GM19240 (cell line): ENCODE data around the gene CLEC4E.
"Not testable (repeated sequence)": the region's sequence is repeated elsewhere in the genome, so short reads cannot be mapped to it uniquely, and the experiment has no call there.

ENCODE experiments used
- DNase-seq: peaks from one replicate; pipeline ENCODE4 v3.0.0; 2011; ENCODE audit warnings: low spot score; ENCODE audit not compliant: insufficient read length

The CLEC4E gene

GRCh38 chr12:8541562-8541961 lies 857 bp upstream of the CLEC4E start:
- no peak for DNase-seq

- not testable (repeated sequence) for DNase-seq
Observed at GRCh38 chr12:8537820-8538219, 2.9 kb downstream of the CLEC4E start.

- DNase-seq, result no peak
Observed at GRCh38 chr12:8532045-8532444, 8.7 kb downstream of the CLEC4E start.

GRCh38 chr12:8527250-8528130 lies 13.2 kb downstream of the CLEC4E start:
- no peak for DNase-seq

- no peak for DNase-seq
Observed at GRCh38 chr12:8519171-8519570, 21.5 kb downstream of the CLEC4E start.

GRCh38 chr12:8517971-8518370 lies 22.7 kb downstream of the CLEC4E start:
- no peak for DNase-seq

GRCh38 chr12:8513256-8513655 lies 27.4 kb downstream of the CLEC4E start, which contains the start of gene CLEC4D:
TSS of gene CLEC4D (plus strand) at chr12:8513503. CDS start at chr12:8513733, 230 bp downstream.
- no peak for DNase-seq

- DNase-seq, result no peak
Observed at GRCh38 chr12:8508910-8509841, 31.5 kb downstream of the CLEC4E start.

GRCh38 chr12:8508223-8508622 lies 32.5 kb downstream of the CLEC4E start:
- no peak for DNase-seq

- DNase-seq, result no peak
Observed at GRCh38 chr12:8507596-8507995, 33.1 kb downstream of the CLEC4E start.

- no peak for DNase-seq
Observed at GRCh38 chr12:8504351-8504750, 36.4 kb downstream of the CLEC4E start.

GRCh38 chr12:8501720-8502119 lies 39.0 kb downstream of the CLEC4E start:
- no peak for DNase-seq

- no peak for DNase-seq
Observed at GRCh38 chr12:8499616-8500015, 41.1 kb downstream of the CLEC4E start.

GRCh38 chr12:8496074-8496473 lies 44.6 kb downstream of the CLEC4E start:
- not testable (repeated sequence) for DNase-seq

GRCh38 chr12:8495671-8496070 lies 45.0 kb downstream of the CLEC4E start:
- DNase-seq, result not testable (repeated sequence)

- DNase-seq, result peak; percentile 35
Observed at GRCh38 chr12:8493084-8493483, 47.6 kb downstream of the CLEC4E start.

GRCh38 chr12:8491646-8492530 lies 48.8 kb downstream of the CLEC4E start:
- DNase-seq, result no peak
